B cell (primary cell): ENCODE measurements around the gene GPR143.
"Not testable (repeated sequence)": the region's sequence is repeated elsewhere in the genome, so short reads cannot be mapped to it uniquely, and the experiment has no call there.

Experiments used
- EZH2 ChIP-seq: IDR thresholded peaks from 2 replicates; pipeline ENCODE4 v1.6.1; 2012; ENCODE audit warnings: borderline replicate concordance, low read depth, mild to moderate bottlenecking, moderate library complexity, low read length; ENCODE audit not compliant: insufficient read depth, poor library complexity, severe bottlenecking
- TF ChIP-seq, protein P1 (sequence below): fragments of 200-600 bp; IDR thresholded peaks from one replicate; pipeline ENCODE4 v1.8.0; 2022; ENCODE audit warnings: antibody characterized with exemption, mild to moderate bottlenecking

DNA sequence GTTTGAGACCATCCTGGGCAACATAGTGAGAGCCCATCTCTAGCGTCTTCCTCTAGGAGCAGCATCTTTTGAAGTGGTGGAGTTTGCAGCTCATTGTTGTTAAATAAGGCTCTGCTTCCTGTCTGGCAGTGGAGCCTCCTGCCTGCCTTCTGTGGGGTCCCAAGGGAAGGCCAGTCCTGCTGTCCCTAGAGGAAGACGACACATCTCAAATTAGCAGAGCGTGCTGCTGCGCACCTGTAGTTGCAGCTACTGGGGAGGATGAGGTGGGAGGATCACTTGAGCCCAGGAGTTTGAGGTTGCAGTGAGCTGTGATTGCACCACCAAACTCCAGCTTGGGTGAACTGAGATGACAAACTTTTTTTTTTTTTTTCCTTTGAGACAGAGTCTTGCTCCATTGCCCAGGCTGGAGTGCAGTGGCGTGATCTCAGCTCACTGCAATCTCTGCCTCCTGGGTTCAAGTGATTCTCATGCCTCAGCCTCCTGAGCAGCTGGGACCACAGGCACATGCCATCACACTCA, 2.7 kb upstream of the GPR143 start:
- TF ChIP-seq, protein P1, sequence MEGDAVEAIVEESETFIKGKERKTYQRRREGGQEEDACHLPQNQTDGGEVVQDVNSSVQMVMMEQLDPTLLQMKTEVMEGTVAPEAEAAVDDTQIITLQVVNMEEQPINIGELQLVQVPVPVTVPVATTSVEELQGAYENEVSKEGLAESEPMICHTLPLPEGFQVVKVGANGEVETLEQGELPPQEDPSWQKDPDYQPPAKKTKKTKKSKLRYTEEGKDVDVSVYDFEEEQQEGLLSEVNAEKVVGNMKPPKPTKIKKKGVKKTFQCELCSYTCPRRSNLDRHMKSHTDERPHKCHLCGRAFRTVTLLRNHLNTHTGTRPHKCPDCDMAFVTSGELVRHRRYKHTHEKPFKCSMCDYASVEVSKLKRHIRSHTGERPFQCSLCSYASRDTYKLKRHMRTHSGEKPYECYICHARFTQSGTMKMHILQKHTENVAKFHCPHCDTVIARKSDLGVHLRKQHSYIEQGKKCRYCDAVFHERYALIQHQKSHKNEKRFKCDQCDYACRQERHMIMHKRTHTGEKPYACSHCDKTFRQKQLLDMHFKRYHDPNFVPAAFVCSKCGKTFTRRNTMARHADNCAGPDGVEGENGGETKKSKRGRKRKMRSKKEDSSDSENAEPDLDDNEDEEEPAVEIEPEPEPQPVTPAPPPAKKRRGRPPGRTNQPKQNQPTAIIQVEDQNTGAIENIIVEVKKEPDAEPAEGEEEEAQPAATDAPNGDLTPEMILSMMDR = not testable (repeated sequence)
- TF ChIP-seq EZH2 = not testable (repeated sequence)
